Omental fat pad (tissue), 4 donors: ENCODE results near the gene ATF6. TPM values are rescaled to one million over a fixed set of nuclear protein-coding genes. Genes with fewer than 3 reads are reported as not detected.

Experiments
- ATAC-seq: fragments of 150-250 bp; one replicate; pipeline ENCODE4 v1.9.1; 2016; ENCODE audit warnings: mild to moderate bottlenecking, moderate library complexity; ENCODE audit not compliant: low FRiP score
- DNase-seq: peaks from one replicate; pipeline ENCODE4 v3.0.0-alpha.2; 2019; ENCODE audit warnings: low spot score
- total RNA-seq, 4 donors: library from RNA; depleted of rRNA; stranded (reverse); fragments of >200 nt; gene quantifications; one replicate each; pipeline ENCODE4 v1.1.0, GENCODE V29; 2016
- TF ChIP-seq, protein P1 (sequence below), 3 donors: fragments of 450-650 bp; IDR thresholded peaks; one replicate each; pipeline ENCODE4 v1.5.1; 2016 to 2017; ENCODE audit warnings: antibody characterized with exemption in 3 of 3, mild to moderate bottlenecking in 3 of 3, moderate library complexity in 2 of 3

ATF6 gene
- total RNA-seq, 4 donors from 2014 or later: 30.9 to 38.0 (median 36.1) TPM

- no peak for DNase-seq
- no peak for ATAC-seq
- TF ChIP-seq, protein P1, sequence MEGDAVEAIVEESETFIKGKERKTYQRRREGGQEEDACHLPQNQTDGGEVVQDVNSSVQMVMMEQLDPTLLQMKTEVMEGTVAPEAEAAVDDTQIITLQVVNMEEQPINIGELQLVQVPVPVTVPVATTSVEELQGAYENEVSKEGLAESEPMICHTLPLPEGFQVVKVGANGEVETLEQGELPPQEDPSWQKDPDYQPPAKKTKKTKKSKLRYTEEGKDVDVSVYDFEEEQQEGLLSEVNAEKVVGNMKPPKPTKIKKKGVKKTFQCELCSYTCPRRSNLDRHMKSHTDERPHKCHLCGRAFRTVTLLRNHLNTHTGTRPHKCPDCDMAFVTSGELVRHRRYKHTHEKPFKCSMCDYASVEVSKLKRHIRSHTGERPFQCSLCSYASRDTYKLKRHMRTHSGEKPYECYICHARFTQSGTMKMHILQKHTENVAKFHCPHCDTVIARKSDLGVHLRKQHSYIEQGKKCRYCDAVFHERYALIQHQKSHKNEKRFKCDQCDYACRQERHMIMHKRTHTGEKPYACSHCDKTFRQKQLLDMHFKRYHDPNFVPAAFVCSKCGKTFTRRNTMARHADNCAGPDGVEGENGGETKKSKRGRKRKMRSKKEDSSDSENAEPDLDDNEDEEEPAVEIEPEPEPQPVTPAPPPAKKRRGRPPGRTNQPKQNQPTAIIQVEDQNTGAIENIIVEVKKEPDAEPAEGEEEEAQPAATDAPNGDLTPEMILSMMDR (IDR thresholded peaks at IDR 0.05): no peak
Observed at GRCh38 chr1:161844696-161845095, 78.6 kb downstream of the ATF6 start.

DNA sequence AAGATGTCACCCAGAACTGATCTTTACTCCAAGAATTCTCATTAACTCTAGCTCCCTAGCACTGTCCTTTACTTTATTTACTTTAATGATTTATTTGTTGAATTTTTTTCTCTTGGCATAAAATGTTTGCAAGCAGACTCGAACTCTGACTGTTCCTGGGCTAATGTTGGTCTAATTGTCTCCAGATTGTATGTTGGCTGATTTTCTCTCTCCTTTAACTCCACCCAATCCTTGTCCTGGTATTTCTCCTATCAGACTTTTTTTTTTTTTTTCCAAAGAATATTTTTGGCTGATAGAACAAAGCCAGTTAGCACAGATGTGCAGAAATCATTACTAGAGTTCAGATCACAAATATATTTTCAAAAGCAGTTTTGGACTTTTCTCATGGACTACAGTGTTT lies 82.6 kb downstream of the ATF6 start:
- ATAC-seq (no peak), DNase-seq (no peak)
- TF ChIP-seq, protein P1 (IDR thresholded peaks at IDR 0.05): no peak

DNA sequence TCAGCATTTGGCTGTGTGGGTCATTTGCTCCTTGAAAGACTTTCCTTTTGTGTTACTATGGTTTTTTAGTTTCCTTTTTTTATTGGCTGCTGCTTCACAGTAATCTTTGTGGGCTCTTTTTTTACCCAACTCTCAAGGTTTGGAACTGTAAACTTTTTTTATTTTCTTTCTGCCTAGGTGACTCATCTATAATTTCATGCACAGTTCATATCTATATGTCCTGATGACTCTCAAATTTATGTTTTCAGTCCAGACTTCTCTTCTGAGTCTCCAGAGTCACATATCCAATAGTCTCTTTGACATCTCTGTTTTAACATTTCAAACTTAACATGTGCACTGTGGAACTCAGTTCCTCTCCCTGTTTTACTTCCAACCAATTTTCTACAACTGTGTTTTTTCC lies 83.4 kb downstream of the ATF6 start:
- TF ChIP-seq, protein P1 (IDR thresholded peaks at IDR 0.05): no peak
- ATAC-seq (no peak), DNase-seq (no peak)

DNA sequence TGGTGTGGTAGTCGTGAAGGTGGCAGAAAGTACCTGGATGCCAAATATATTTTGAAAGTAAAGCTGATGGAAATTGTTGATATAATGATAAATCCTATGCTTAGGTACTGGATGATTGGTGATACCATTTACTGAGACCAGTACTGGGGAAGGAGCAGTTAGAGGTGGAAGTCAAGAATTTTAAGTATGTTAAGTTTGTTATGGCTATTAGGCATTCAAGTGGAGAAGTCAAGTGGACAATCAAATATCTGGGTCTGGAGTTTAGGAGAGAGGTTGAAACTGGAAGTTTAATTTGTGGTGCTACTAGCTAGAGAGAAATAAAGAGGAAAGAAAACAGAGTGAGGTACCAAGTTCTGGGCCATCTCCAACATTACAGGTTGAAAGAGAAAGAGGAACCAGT lies 89.1 kb downstream of the ATF6 start:
- TF ChIP-seq, protein P1 (IDR thresholded peaks at IDR 0.05): no peak
- DNase-seq (no peak), ATAC-seq (no peak)

DNA sequence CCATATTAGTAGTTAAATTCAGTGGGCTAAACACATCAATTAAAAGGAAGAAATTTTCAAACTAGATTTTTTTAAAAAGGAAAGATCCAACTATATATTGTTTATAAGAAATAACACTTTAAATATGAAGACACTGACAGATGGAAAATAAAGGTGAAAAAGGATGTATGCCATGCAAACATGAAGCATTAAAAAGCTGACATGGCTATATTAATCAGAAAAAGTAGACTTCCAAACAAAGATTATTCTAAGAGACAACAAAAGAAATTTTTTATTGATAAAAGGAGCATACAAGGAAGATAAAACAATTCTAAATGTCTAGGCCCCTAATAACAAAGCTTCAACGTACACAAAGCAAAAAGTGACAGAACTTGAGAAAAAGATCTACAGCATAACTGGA lies 92.2 kb downstream of the ATF6 start:
- DNase-seq: no peak
- ATAC-seq: no peak
- TF ChIP-seq, protein P1 (IDR thresholded peaks at IDR 0.05): no peak

GRCh38 chr1:161863549-161863948 lies 97.4 kb downstream of the ATF6 start:
- DNase-seq: no peak
- TF ChIP-seq, protein P1 (IDR thresholded peaks at IDR 0.05): no peak
- ATAC-seq: no peak

DNA sequence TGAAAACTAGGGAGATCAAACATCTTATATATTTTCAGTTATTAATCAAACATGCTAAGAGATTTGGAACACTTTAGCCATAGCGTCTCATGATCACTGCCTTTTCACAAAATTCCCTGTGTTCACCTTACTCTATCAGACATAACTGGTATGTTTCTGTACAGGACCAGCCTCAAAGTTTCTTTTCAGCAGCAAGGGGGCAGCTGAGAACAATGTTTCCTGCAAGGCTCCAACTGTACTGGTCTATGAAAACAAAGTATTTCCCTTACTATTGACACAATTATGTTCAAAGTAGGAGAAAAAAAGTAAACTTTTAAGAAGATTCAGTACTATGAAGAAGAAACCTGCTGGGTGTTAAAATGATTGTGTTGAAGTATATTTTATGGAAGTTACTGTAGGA lies 98.5 kb downstream of the ATF6 start:
- DNase-seq (no peak), ATAC-seq (no peak)

More for the DNA sequence above, 98.5 kb downstream of the ATF6 start:
- TF ChIP-seq, protein P1 (IDR thresholded peaks at IDR 0.05): no peak
